IMR-90 (cell line): Measurements from ENCODE around the gene NR1H2. TPM values are rescaled to one million over a fixed set of nuclear protein-coding genes. Genes with fewer than 3 reads are reported as not detected.

Source experiments
- ATAC-seq: fragments of 200-7000 bp; cut with Tn5 transposase; 2 replicates; pipeline ENCODE4 v1.9.1; 2020; ENCODE audit warnings: low read depth, mild to moderate bottlenecking, moderate library complexity
- BruUV-seq: library from RNA; stranded (reverse); fragments of 400-500 nt; replicated peaks from 2 replicates; lab custom pipeline; 2021; lab: Mats Ljungman, UMichigan
- CTCF ChIA-PET: fragments of 300-600 bp; formaldehyde crosslinking; extraction: SDS; loops from one replicate; lab custom pipeline; 2021; ENCODE audit warnings: antibody characterized with exemption; lab: Yijun Ruan, JAX
- POLR2A ChIA-PET: fragments of 300-600 bp; sonication (Branson Sonifier 250); formaldehyde crosslinking; loops from one replicate; lab custom pipeline; 2022; ENCODE audit warnings: antibody characterized with exemption; ENCODE audit not compliant: unreplicated experiment; lab: Charles Lee
- DNase-seq: peaks from one replicate; pipeline ENCODE4 v3.0.0; 2013
- H2AFZ ChIP-seq: replicated peaks from 2 replicates; pipeline ENCODE3; 2013; ENCODE audit warnings: low read length, mild to moderate bottlenecking; ENCODE audit not compliant: poor library complexity
- H2AK5ac ChIP-seq: 2 replicates; pipeline ENCODE4 v1.6.1; 2013; ENCODE audit warnings: low read depth, low read length, inconsistent platforms
- H2AK9ac ChIP-seq: replicated peaks from 2 replicates; pipeline ENCODE3; 2013; ENCODE audit warnings: mild to moderate bottlenecking, low read depth, low read length, moderate library complexity; ENCODE audit not compliant: poor library complexity
- H2BK120ac ChIP-seq: 2 replicates; pipeline ENCODE4 v1.6.1; 2013; ENCODE audit warnings: low read depth, low read length, inconsistent platforms
- H2BK15ac ChIP-seq: 3 replicates; pipeline ENCODE4 v1.6.1; 2013; ENCODE audit warnings: low read depth, low read length, inconsistent platforms
- H2BK20ac ChIP-seq: 2 replicates; pipeline ENCODE4 v1.6.1; 2013; ENCODE audit warnings: low read depth, mild to moderate bottlenecking, inconsistent platforms, low read length, moderate library complexity
- H2BK5ac ChIP-seq: 2 replicates; pipeline ENCODE4 v1.6.1; 2013; ENCODE audit warnings: mild to moderate bottlenecking, low read depth, low read length, inconsistent platforms; ENCODE audit not compliant: poor library complexity, severe bottlenecking
- H3K14ac ChIP-seq: replicated peaks from 2 replicates; pipeline ENCODE4 v1.6.1; 2013; ENCODE audit warnings: low read depth, low read length, inconsistent platforms
- H3K18ac ChIP-seq: 2 replicates; pipeline ENCODE4 v1.6.1; 2013; ENCODE audit warnings: low read depth, low read length, control low read depth
- H3K23ac ChIP-seq: 2 replicates; pipeline ENCODE4 v1.6.1; 2013; ENCODE audit warnings: low read depth, low read length, inconsistent platforms
- H3K27ac ChIP-seq: 2 replicates; pipeline ENCODE4 v1.5.1; 2013; ENCODE audit warnings: mild to moderate bottlenecking, control low read depth, low read length; ENCODE audit not compliant: insufficient read depth
- H3K27me3 ChIP-seq: 2 replicates; pipeline ENCODE4 v1.6.1; 2013; ENCODE audit warnings: low read length; ENCODE audit not compliant: control insufficient read depth, insufficient read depth
- H3K36me3 ChIP-seq: 2 replicates; pipeline ENCODE4 v1.6.1; 2013; ENCODE audit warnings: low read length, mixed read lengths; ENCODE audit not compliant: control insufficient read depth, insufficient read depth
- H3K4ac ChIP-seq: 2 replicates; pipeline ENCODE4 v1.6.1; 2013; ENCODE audit warnings: low read depth, low read length, inconsistent platforms
- H3K4me1 ChIP-seq: 2 replicates; pipeline ENCODE4 v1.6.1; 2013; ENCODE audit warnings: low read length, mixed read lengths; ENCODE audit not compliant: control insufficient read depth, insufficient read depth
- H3K4me2 ChIP-seq: 2 replicates; pipeline ENCODE4 v1.6.1; 2013; ENCODE audit warnings: low read depth, mild to moderate bottlenecking, control low read depth, low read length, moderate library complexity
- H3K4me3 ChIP-seq: 2 replicates; pipeline ENCODE4 v1.5.1; 2013; ENCODE audit warnings: low read depth, mild to moderate bottlenecking, control low read depth, low read length, moderate library complexity; ENCODE audit not compliant: insufficient read depth
- H3K56ac ChIP-seq: 2 replicates; pipeline ENCODE4 v1.6.1; 2013; ENCODE audit warnings: low read length, inconsistent platforms; ENCODE audit not compliant: insufficient read depth; ENCODE audit errors: extremely low read depth
- H3K79me1 ChIP-seq, 2 experiments: 2 replicates each; pipeline ENCODE4 v1.6.1; 2013; ENCODE audit warnings: low read length in 2 of 2, inconsistent platforms in 1 of 2, low read depth in 1 of 2
- H3K9ac ChIP-seq: 2 replicates; pipeline ENCODE4 v1.6.1; 2013; ENCODE audit warnings: low read depth, low read length, control low read depth
- H3K9me1 ChIP-seq: 2 replicates; pipeline ENCODE4 v1.6.1; 2013; ENCODE audit warnings: low read length, inconsistent platforms; ENCODE audit not compliant: insufficient read depth
- H3K9me3 ChIP-seq: 2 replicates; pipeline ENCODE4 v1.6.1; 2013; ENCODE audit warnings: low read length; ENCODE audit not compliant: control insufficient read depth, insufficient read depth
- H4K20me1 ChIP-seq: 2 replicates; pipeline ENCODE4 v1.6.1; 2013; ENCODE audit warnings: low read length, inconsistent platforms; ENCODE audit not compliant: insufficient read depth
- H4K5ac ChIP-seq: 2 replicates; pipeline ENCODE4 v1.6.1; 2013; ENCODE audit warnings: mild to moderate bottlenecking, low read depth, low read length, control low read depth
- H4K8ac ChIP-seq, 2 experiments: 2 replicates each; pipeline ENCODE4 v1.6.1; 2013; ENCODE audit warnings: low read depth in 2 of 2, low read length in 2 of 2, control low read depth in 1 of 2, inconsistent platforms in 1 of 2
- H4K91ac ChIP-seq: 2 replicates; pipeline ENCODE4 v1.6.1; 2013; ENCODE audit warnings: low read depth, low read length, inconsistent platforms; ENCODE audit not compliant: insufficient read depth
- CEBPB ChIP-seq: IDR thresholded peaks from 2 replicates; pipeline ENCODE4 v1.6.1; 2012; ENCODE audit warnings: low read depth, low read length, improper control_type of control experiment
- CHD1 ChIP-seq: IDR thresholded peaks from 2 replicates; pipeline ENCODE4 v1.6.1; 2012; ENCODE audit warnings: low read depth, low read length, improper control_type of control experiment
- MXI1 ChIP-seq: IDR thresholded peaks from 2 replicates; pipeline ENCODE4 v1.6.1; 2012; ENCODE audit warnings: low read depth, mild to moderate bottlenecking, low read length, moderate library complexity, borderline replicate concordance
- RAD21 ChIP-seq: IDR thresholded peaks from 2 replicates; pipeline ENCODE4 v1.6.1; 2012; ENCODE audit warnings: low read length, improper control_type of control experiment
- RCOR1 ChIP-seq: IDR thresholded peaks from 2 replicates; pipeline ENCODE4 v1.6.1; 2012; ENCODE audit warnings: mild to moderate bottlenecking, low read length, improper control_type of control experiment; ENCODE audit not compliant: insufficient replicate concordance
- WGBS, 2 experiments: methylation state at CpG; one replicate each; pipeline versions ENCODE4 v1.1.5 to v1.1.7; 2013; ENCODE audit warnings: missing lambda C conversion rate in 2 of 2; ENCODE audit not compliant: insufficient read length in 1 of 2; ENCODE audit errors: extremely low coverage in 2 of 2; 5-methylcytosine and 5-hydroxymethylcytosine counted together
- dilution Hi-C: fragments of 300-500 bp; cut with HindIII; formaldehyde crosslinking; loops from one replicate; pipeline ENCODE4 v1.14.3; 2018; ENCODE audit warnings: low sequenced_read_pairs; ENCODE audit not compliant: unreplicated experiment
- in situ Hi-C: fragments of 300-500 bp; cut with MboI; formaldehyde crosslinking; loops from 3 replicates; pipeline ENCODE4 v1.14.3; 2019; ENCODE audit warnings: low sequenced_read_pairs, inconsistent platforms, mixed read lengths
- intact Hi-C: fragments of 100-400 bp; cut with micrococcal nuclease; formaldehyde crosslinking; loops from 2 replicates; pipeline ENCODE4 v1.10.0; 2022
- polyA plus RNA-seq, 3 experiments: library from polyadenylated mRNA; depleted of rRNA; stranded (reverse); fragments of >200 nt; gene quantifications; 2 replicates each; pipeline ENCODE4 v1.2.3, GENCODE V29; 2012; ENCODE audit warnings: low replicate concordance in 1 of 3
- total RNA-seq: library from RNA; depleted of rRNA; stranded (reverse); fragments of >200 nt; gene quantifications from 2 replicates; pipeline ENCODE4 v1.2.3, GENCODE V29; 2012
- TF ChIP-seq, protein P1 (sequence below): fragments of 150-350 bp; IDR thresholded peaks from 2 replicates; pipeline ENCODE4 v1.6.1; 2016; ENCODE audit warnings: low read depth, mild to moderate bottlenecking, low read length, moderate library complexity, borderline replicate concordance

Gene NR1H2
- total and polyA plus RNA-seq, 2 of the 4 experiments (the other 2 are of a cell fraction) = 37.8 to 48.4 TPM

DNA sequence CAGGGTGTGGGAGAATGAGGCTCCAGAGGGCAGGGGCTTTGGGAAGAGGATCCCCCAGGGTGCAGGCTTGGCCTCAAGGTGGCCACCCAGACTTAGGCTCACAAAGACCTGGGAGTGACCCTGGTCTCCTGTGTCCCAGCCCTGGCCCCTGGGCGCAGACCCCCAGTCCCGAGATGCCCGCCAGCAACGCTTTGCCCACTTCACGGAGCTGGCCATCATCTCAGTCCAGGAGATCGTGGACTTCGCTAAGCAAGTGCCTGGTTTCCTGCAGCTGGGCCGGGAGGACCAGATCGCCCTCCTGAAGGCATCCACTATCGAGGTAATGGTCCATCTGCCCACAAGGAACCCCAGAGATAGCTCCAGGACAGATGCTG is 2.6 kb downstream of the NR1H2 start:
- Histone ChIP-seq H4K5ac (no peak overlapping the region), H2AK5ac (no peak overlapping the region), H4K8ac (no peak overlapping the region), H2BK20ac (no peak overlapping the region), H3K79me1 (peaks cover 0 to 30% of the 10 kb centered on the region in 2 experiments), H3K18ac (no peak overlapping the region), H3K4me3 (no peak overlapping the region), H3K14ac (no peak overlapping the region), H2AK9ac (no peak overlapping the region), H3K27ac (no peak overlapping the region), H3K9me1 (no peaks in the 10 kb centered on the region), H3K4ac (no peak overlapping the region), H3K9ac (no peak overlapping the region), H3K23ac (no peak overlapping the region), H4K20me1 (peaks cover 8% of the 10 kb centered on the region), H2BK120ac (no peak overlapping the region), H3K36me3 (peaks cover 42% of the 10 kb centered on the region), H3K4me1 (no peaks in the 10 kb centered on the region), H2BK5ac (no peak overlapping the region), H3K9me3 (no peaks in the 10 kb centered on the region), H2AFZ (no peak overlapping the region), H3K27me3 (no peaks in the 10 kb centered on the region), H2BK15ac (no peak overlapping the region), H3K4me2 (no peak overlapping the region), H3K56ac (no peak overlapping the region), H4K91ac (no peak overlapping the region)
- in situ Hi-C loops = loop anchor here (5.0 kb wide), 1 partner anchor 343 kb away; the partner anchor contains the start of gene CLEC11A
- TF ChIP-seq RCOR1 = no peak
- no peak for TF ChIP-seq RAD21
- TF ChIP-seq, protein P1, sequence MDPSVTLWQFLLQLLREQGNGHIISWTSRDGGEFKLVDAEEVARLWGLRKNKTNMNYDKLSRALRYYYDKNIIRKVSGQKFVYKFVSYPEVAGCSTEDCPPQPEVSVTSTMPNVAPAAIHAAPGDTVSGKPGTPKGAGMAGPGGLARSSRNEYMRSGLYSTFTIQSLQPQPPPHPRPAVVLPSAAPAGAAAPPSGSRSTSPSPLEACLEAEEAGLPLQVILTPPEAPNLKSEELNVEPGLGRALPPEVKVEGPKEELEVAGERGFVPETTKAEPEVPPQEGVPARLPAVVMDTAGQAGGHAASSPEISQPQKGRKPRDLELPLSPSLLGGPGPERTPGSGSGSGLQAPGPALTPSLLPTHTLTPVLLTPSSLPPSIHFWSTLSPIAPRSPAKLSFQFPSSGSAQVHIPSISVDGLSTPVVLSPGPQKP = no peak
- TF ChIP-seq CHD1 = no peak
- no peak for TF ChIP-seq MXI1
- TF ChIP-seq CEBPB = no peak
- CTCF ChIA-PET = no interaction called here
- no TSS peak for BruUV-seq
- dilution Hi-C loops = no loop called here
- ATAC-seq (no peak), DNase-seq (no peak)
- WGBS, 2 experiments = 80% methylated on average over 1 of the region's 10 CpGs; no CpG with 5 or more reads in 1 of the 2 experiments
- POLR2A ChIA-PET = no interaction called here
- intact Hi-C loops = loop anchor here (5.0 kb wide), 1 partner anchor 423 kb away; no protein-coding TSS in a partner anchor
